ENCODE data around the gene EI24. TPM values are rescaled to one million over a fixed set of nuclear protein-coding genes. Genes with fewer than 3 reads are reported as not detected.

EI24 gene
- total and polyA plus RNA-seq, 2 of the 4 experiments (the other 2 are of a cell fraction): 89.7 to 95.9 TPM

GRCh38 chr11:125553357-125553756 lies 15.9 kb upstream of the EI24 start:
- no peak overlapping the region for H3K56ac ChIP-seq (ENCODE audit: extremely low read depth, insufficient read depth, low read length)
- H3K79me1 ChIP-seq (ENCODE audit: low read depth in 1 of 2, low read length in 2 of 2): no peaks in the 10 kb centered on the region
- no peak overlapping the region for H2BK120ac ChIP-seq (ENCODE audit: low read depth, low read length)
- H3K4ac ChIP-seq (ENCODE audit: low read depth, low read length): no peak overlapping the region
- no peak overlapping the region for H4K8ac ChIP-seq (ENCODE audit: low read depth in 2 of 2, low read length in 2 of 2)
- no peaks in the 10 kb centered on the region for H3K4me1 ChIP-seq (ENCODE audit: control insufficient read depth, insufficient read depth, low read length)
- in situ Hi-C loops (cut with MboI; ENCODE audit: low sequenced_read_pairs): no loop called here
- H3K9me3 ChIP-seq (ENCODE audit: control insufficient read depth, insufficient read depth, low read length): peaks cover 17% of the 10 kb centered on the region
- no peak overlapping the region for H2AK9ac ChIP-seq (replicated peaks; ENCODE audit: low read depth, low read length, poor library complexity)
- dilution Hi-C loops (cut with HindIII; ENCODE audit: low sequenced_read_pairs, unreplicated experiment): no loop called here
- H4K5ac ChIP-seq (ENCODE audit: low read depth, low read length): no peak overlapping the region
- H3K27me3 ChIP-seq (ENCODE audit: control insufficient read depth, insufficient read depth, low read length): no peaks in the 10 kb centered on the region
- no peak overlapping the region for H3K14ac ChIP-seq (replicated peaks; ENCODE audit: low read depth, low read length)
- no peak overlapping the region for H3K4me2 ChIP-seq (ENCODE audit: low read depth, low read length)
- no peak overlapping the region for H2BK15ac ChIP-seq (ENCODE audit: low read depth, low read length)
- no peak overlapping the region for H3K23ac ChIP-seq (ENCODE audit: low read depth, low read length)
- no peak overlapping the region for H3K4me3 ChIP-seq (ENCODE audit: insufficient read depth, low read depth, low read length)
- ChIA-PET CTCF (no interaction called here), POLR2A (ENCODE audit: unreplicated experiment) (no interaction called here)
- H3K18ac ChIP-seq (ENCODE audit: low read depth, low read length): no peak overlapping the region
- no peak overlapping the region for H2AFZ ChIP-seq (replicated peaks; ENCODE audit: low read length, poor library complexity)
- H3K9ac ChIP-seq (ENCODE audit: low read depth, low read length): no peak overlapping the region
- H3K36me3 ChIP-seq (ENCODE audit: control insufficient read depth, insufficient read depth, low read length): no peaks in the 10 kb centered on the region
- DNase-seq (no peak), ATAC-seq (ENCODE audit: low read depth) (no peak)
- H3K27ac ChIP-seq (ENCODE audit: insufficient read depth, low read length): no peak overlapping the region
- no peaks in the 10 kb centered on the region for H4K20me1 ChIP-seq (ENCODE audit: insufficient read depth, low read length)
- H4K91ac ChIP-seq (ENCODE audit: insufficient read depth, low read depth, low read length): no peak overlapping the region
- no peak overlapping the region for H2BK5ac ChIP-seq (ENCODE audit: low read depth, low read length, poor library complexity, severe bottlenecking)
- no peak overlapping the region for H2AK5ac ChIP-seq (ENCODE audit: low read depth, low read length)
- intact Hi-C loops (cut with micrococcal nuclease): no loop called here
- no peaks in the 10 kb centered on the region for H3K9me1 ChIP-seq (ENCODE audit: insufficient read depth, low read length)
- TF ChIP-seq BHLHE40 (IDR thresholded peaks at IDR 0.05; ENCODE audit: low read depth, low read length) (no peak), RCOR1 (IDR thresholded peaks at IDR 0.05; ENCODE audit: insufficient replicate concordance, low read length) (no peak), ELK1 (IDR thresholded peaks at IDR 0.05; ENCODE audit: borderline replicate concordance, low read depth, low read length) (no peak), USF2 (IDR thresholded peaks at IDR 0.05; ENCODE audit: low read depth, low read length) (no peak), SMC3 (IDR thresholded peaks at IDR 0.05; ENCODE audit: low read depth, low read length) (no peak), FOS (IDR thresholded peaks at IDR 0.05; ENCODE audit: low read depth, low read length) (no peak), RFX5 (IDR thresholded peaks at IDR 0.05; ENCODE audit: low read depth, low read length) (no peak), POLR2A (IDR thresholded peaks at IDR 0.05; ENCODE audit: low read depth, low read length) (no peak), CHD1 (IDR thresholded peaks at IDR 0.05; ENCODE audit: low read depth, low read length) (no peak), MAZ (IDR thresholded peaks at IDR 0.05; ENCODE audit: borderline replicate concordance, low read depth, low read length) (no peak), MXI1 (IDR thresholded peaks at IDR 0.05; ENCODE audit: borderline replicate concordance, low read depth, low read length) (no peak), CTCF (conservative IDR thresholded peaks at IDR 0.05; ENCODE audit: low read depth, low read length) (no peak), MAFK (IDR thresholded peaks at IDR 0.05; ENCODE audit: low read depth, low read length) (no peak), CEBPB (IDR thresholded peaks at IDR 0.05; ENCODE audit: low read depth, low read length) (no peak)
- no CpG with 5 or more reads among the region's 1 CpG for WGBS, 2 experiments (ENCODE audit: extremely low coverage in 2 of 2, insufficient read length in 1 of 2)
- no TSS peak for BruUV-seq (replicated peaks)
- H2BK20ac ChIP-seq (ENCODE audit: low read depth, low read length): no peak overlapping the region

Measured in IMR-90 (cell line).